ENCODE measurements around the gene BCL2.

The BCL2 gene

GRCh38 chr18:63091671-63092364 lies 227.8 kb downstream of the BCL2 start:
- no peak overlapping the region for H3K4me3 ChIP-seq (ENCODE audit: low read length)
- DNase-seq (ENCODE audit: low read depth, low spot score) = no peak

DNA sequence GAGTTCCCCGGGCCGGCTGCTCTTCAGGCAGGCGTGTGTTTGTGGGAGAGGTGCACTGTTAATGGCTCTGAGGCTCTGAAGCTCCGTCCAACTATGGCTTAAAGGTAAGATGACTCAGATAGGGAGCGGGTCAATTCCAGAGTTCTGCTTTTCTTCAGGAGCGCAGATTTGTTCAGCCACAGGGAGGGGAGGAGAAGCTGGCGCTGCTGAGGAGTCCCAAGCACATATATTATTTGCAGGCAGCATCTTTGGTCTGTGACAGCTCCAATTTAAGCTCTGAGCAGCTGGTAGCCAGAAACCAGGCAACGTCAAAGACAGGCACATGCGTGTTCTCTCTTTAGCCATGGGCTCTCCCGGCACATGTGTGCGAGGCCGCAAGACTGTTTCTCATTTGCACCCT lies 229.2 kb downstream of the BCL2 start:
- DNase-seq (ENCODE audit: low read depth, low spot score) = no peak
- H3K4me3 ChIP-seq (ENCODE audit: low read length) = no peak overlapping the region

DNA sequence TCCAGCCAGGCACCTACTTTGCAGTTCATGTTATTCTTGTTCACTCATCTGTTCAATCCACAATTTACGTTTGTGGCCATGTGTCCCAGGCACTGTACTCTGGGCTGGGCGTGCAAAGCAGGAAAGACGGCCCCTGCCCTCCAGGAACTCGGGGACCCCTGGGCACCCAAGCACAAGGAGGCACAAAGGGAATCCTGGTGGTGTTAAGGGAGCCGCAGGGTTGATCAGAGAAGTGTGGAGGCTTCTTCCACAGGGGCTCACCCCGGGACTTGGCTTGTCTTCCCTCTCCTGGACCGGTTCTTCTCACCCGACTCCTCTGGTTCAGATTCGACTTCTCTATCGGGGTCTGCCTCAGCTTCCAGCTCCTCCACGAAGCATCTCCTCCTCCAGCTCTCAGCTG lies 230.5 kb downstream of the BCL2 start:
- no peak overlapping the region for H3K4me3 ChIP-seq (ENCODE audit: low read length)

GRCh38 chr18:63088262-63088661 lies 231.3 kb downstream of the BCL2 start:
- H3K4me3 ChIP-seq (ENCODE audit: low read length) = no peak overlapping the region
- no peak for DNase-seq (ENCODE audit: low read depth, low spot score)

More for the DNA sequence above, 230.5 kb downstream of the BCL2 start:
- DNase-seq (ENCODE audit: low read depth, low spot score) = no peak

DNA sequence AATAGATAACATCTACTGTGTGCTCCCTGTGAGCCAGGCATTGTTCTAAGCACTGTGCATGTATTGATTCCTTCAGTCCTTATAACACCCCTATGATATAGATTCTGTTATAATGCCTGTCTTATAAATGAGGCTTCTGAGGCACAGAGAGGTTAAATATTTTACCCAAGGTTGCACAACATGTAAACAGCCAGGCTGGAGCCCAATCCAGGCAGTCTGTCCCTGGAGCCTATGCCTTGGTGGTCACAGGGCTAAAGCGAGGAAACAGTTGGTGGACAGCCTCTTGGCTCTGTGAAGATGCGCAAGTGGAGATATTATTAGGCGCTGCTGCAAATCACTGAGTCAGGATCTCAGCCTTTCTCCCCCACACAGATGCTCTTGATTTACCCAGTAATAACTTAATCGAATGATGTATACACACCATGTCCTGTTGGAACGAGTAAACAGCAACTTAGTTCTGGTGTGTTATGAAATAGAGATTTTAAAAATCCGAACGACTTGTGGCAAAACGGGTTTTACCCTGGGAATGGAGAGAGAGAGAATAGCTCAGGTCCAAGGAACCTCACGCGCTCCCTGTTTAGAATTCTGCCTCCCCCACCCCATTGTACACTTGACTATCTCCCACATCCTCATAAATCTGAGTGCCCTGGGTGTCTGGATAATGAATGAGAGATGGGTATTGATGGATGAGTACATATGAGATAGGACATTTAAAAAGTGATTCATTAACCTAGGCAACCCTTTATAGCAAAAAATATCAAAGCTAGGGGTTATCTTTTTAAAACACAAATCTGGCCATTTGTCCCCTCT lies 231.9 kb downstream of the BCL2 start:
- no peak overlapping the region for H3K4me3 ChIP-seq (ENCODE audit: low read length)
- DNase-seq (ENCODE audit: low read depth, low spot score) = no peak

DNA sequence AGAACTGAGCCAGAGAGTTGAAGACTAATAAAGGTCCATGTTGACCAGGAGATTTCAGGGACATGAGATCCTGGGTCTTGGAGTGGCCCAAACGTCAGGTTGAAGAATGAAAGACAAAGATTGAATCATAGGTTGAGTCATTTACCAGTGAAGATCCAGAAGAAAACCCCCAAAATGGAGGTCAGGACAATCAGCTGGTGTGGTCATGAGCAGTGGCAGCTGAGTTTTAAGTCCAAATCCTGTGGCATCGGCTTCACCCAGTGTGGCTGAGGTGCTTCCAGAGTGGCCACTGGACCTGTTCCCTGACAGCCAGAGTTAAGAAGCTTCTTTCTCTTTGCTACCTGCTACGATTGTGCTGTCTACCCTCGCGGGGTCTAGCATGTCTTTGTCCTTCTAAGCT lies 234.0 kb downstream of the BCL2 start:
- no peak overlapping the region for H3K4me3 ChIP-seq (ENCODE audit: low read length)
- no peak for DNase-seq (ENCODE audit: low read depth, low spot score)

DNA sequence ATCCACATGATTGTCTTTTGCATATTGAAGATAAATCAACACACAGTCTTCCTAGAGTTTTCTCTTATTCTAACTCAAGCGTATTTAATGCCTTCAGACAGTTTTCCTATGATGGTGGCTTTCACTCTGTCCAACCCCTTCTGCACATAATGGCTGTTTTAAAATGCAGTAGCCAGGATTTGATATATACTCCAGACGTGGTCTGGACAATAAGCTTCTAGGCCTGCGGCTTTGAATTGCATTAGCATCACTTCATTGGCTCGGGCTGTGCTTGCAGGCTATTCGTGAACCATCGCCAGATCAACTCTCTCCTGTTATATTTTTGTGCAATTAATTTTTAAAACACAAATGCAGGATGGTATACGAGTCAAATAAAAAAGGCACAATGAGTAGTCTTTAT lies 235.3 kb downstream of the BCL2 start:
- DNase-seq (ENCODE audit: low read depth, low spot score) = no peak
- no peak overlapping the region for H3K4me3 ChIP-seq (ENCODE audit: low read length)

DNA sequence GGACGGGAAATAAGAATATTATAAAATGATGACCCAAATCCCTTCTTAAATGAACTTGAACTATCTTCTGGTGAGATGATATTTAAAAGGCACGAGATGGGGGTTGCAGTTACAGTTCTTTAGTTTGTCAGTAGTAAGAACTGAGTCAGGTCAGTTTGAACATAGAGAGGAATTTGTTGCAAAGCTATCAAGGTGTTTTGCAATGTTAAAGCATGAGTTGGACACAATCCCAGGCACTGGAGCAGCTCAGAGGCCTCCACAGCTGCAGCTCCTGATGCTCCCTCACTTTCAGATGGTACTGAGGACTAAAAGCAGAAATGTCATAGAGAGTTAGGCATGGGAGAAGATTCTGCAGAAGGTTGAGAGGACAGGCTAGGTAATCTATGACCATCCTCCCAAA lies 236.0 kb downstream of the BCL2 start:
- no peak overlapping the region for H3K4me3 ChIP-seq (ENCODE audit: low read length)
- no peak for DNase-seq (ENCODE audit: low read depth, low spot score)

DNA sequence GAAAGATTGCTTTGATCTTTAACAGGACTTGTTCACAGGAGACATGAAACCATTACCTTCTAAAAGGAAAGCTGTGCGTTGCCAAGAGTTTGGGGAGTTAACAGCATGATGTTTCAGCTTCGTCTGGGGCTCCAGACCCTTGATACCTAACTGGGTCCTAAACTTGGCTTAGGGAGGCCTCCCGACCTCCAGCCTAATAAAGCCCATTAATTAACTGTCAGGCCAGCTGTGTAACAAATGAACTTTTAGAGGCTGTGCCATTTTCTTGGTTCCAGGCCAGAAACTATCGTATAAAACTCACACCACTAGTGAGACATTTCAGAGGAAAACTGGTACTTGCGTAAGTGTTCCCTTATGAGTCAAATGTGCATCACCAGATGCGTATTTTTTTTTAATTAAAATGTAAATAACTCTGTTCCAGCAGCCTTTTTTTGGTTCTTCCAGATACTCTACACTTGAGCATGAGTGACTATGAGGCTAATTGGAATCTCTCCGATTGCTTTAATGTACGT lies 236.5 kb downstream of the BCL2 start:
- no peak for DNase-seq (ENCODE audit: low read depth, low spot score)
- no peak overlapping the region for H3K4me3 ChIP-seq (ENCODE audit: low read length)

DNA sequence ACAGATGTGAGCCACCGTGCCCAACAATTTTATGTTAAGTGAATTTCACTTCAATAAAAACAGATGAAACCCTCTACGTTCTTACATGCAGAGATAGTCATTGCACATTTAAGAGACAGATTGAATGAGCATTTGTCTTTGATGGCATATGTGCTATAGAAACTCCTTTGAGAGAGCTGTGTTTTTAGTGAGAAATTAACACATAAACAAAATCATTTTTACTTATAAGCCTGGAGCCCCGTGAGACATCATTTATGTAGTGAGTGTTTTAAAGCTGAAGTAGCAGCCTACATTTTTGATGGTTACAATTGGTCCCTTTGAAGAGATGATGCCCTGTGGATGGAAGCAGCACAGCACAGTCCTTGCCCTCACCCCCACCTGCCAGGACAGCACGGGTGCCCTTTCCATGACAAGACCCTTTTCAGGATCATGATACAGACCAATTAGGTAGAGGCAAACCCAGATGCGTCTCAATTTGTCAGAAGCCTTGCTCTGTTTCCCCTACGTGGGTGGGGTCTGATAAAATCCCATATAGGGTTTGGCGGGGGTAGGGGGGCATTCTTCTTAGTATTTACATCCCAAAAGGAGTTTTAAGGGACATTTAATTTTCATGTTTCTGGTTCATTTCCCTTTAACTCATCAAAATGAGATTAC lies 237.1 kb downstream of the BCL2 start:
- H3K4me3 ChIP-seq (ENCODE audit: low read length) = no peak overlapping the region
- no peak for DNase-seq (ENCODE audit: low read depth, low spot score)

GRCh38 chr18:63079114-63079513 lies 240.5 kb downstream of the BCL2 start:
- no peak overlapping the region for H3K4me3 ChIP-seq (ENCODE audit: low read length)
- no peak for DNase-seq (ENCODE audit: low read depth, low spot score)

- no peak overlapping the region for H3K4me3 ChIP-seq (ENCODE audit: low read length)
- DNase-seq (ENCODE audit: low read depth, low spot score) = no peak
Observed at GRCh38 chr18:63078471-63078870, 241.1 kb downstream of the BCL2 start.

GRCh38 chr18:63074981-63075404 lies 244.6 kb downstream of the BCL2 start:
- H3K4me3 ChIP-seq (ENCODE audit: low read length) = no peak overlapping the region
- DNase-seq (ENCODE audit: low read depth, low spot score) = no peak

DNA sequence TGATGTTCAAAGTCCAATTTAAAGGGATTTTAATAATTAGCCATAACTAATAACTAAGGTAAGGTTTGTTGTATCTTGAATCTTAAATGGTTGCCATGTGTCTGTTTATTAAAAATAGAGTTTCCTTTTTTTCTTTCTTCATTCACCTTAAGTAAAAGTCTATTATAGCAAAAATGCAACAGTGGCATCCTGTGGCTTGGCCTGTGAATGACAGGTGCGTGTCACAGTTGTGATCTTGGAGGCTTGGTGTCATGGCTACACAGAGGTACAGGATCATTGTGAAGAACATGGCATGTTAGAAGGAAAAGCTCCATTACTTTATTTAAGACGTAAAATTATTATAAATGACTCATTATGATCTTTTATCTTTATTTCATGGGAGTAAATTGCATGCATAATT lies 246.1 kb downstream of the BCL2 start:
- DNase-seq (ENCODE audit: low read depth, low spot score) = no peak
- H3K4me3 ChIP-seq (ENCODE audit: low read length) = no peak overlapping the region
